ENCODE measurements around the gene ALG12. TPM values are rescaled to one million over a fixed set of nuclear protein-coding genes. Genes with fewer than 3 reads are reported as not detected.

ALG12 gene
- total RNA-seq, 1 donor from 2014 or later = 24.5 TPM

GRCh38 chr22:49930596-49931412, 12.6 kb upstream of the ALG12 start:
- peak; percentile 77 for DNase-seq (ENCODE audit: low read depth)

GRCh38 chr22:49929994-49930575, 11.8 kb upstream of the ALG12 start:
- DNase-seq (ENCODE audit: low read depth) = no peak

GRCh38 chr22:49929211-49929979, 11.2 kb upstream of the ALG12 start:
- DNase-seq (ENCODE audit: low read depth) = peak; percentile 24

- no peak for DNase-seq (ENCODE audit: low read depth)
Observed at GRCh38 chr22:49928555-49929210, 10.4 kb upstream of the ALG12 start.

GRCh38 chr22:49928185-49928495, 9.9 kb upstream of the ALG12 start:
- DNase-seq (ENCODE audit: low read depth) = no peak

GRCh38 chr22:49927483-49928184, 9.4 kb upstream of the ALG12 start:
- no peak for DNase-seq (ENCODE audit: low read depth)

GRCh38 chr22:49926916-49927315, 8.7 kb upstream of the ALG12 start:
- DNase-seq (ENCODE audit: low read depth) = no peak

- DNase-seq (ENCODE audit: low read depth) = no peak
Observed at GRCh38 chr22:49925525-49926128, 7.4 kb upstream of the ALG12 start.

- DNase-seq (ENCODE audit: low read depth) = no peak
Observed at GRCh38 chr22:49924113-49924833, 6.0 kb upstream of the ALG12 start.

- no peak for DNase-seq (ENCODE audit: low read depth)
Observed at GRCh38 chr22:49923445-49923844, 5.2 kb upstream of the ALG12 start.

- DNase-seq (ENCODE audit: low read depth) = no peak
Observed at GRCh38 chr22:49922926-49923325, 4.7 kb upstream of the ALG12 start.

GRCh38 chr22:49922484-49922883, 4.2 kb upstream of the ALG12 start:
- DNase-seq (ENCODE audit: low read depth) = no peak

- no peak for DNase-seq (ENCODE audit: low read depth)
Observed at GRCh38 chr22:49921508-49922278, 3.5 kb upstream of the ALG12 start.

GRCh38 chr22:49920859-49921258, 2.6 kb upstream of the ALG12 start:
- no peak for DNase-seq (ENCODE audit: low read depth)

GRCh38 chr22:49918911-49919881, 958 bp upstream of the ALG12 start:
- no peak for DNase-seq (ENCODE audit: low read depth)

GRCh38 chr22:49916831-49917230, 1.4 kb downstream of the ALG12 start:
- DNase-seq (ENCODE audit: low read depth) = no peak

GRCh38 chr22:49915610-49916009, 2.6 kb downstream of the ALG12 start:
- DNase-seq (ENCODE audit: low read depth) = no peak

- no peak for DNase-seq (ENCODE audit: low read depth)
Observed at GRCh38 chr22:49914256-49914655, 4.0 kb downstream of the ALG12 start.
